AG20443 (cell line): Measurements from ENCODE around the gene NDST3.

Source experiments
- DNase-seq: peaks from one replicate; pipeline ENCODE4 v3.0.0; 2012; ENCODE audit warnings: low spot score, mixed read lengths

Gene NDST3

GRCh38 chr4:118034053-118034785 is at the start of gene NDST3:
Gene NDST3 (plus strand): TSS chr4:118034486. CDS start chr4:118053911, 19,425 bp downstream.
- DNase-seq, result peak; percentile 38

GRCh38 chr4:117986321-117986720 is 48.0 kb upstream of the NDST3 start:
- no peak for DNase-seq

GRCh38 chr4:117987464-117987863 is 46.8 kb upstream of the NDST3 start:
- DNase-seq, result no peak

- DNase-seq, result no peak
Observed at GRCh38 chr4:117996891-117997290, 37.4 kb upstream of the NDST3 start.

- no peak for DNase-seq
Observed at GRCh38 chr4:118004088-118004487, 30.2 kb upstream of the NDST3 start.

GRCh38 chr4:118005883-118006282 is 28.4 kb upstream of the NDST3 start:
- no peak for DNase-seq

- DNase-seq, result no peak
Observed at GRCh38 chr4:118012142-118012541, 22.1 kb upstream of the NDST3 start.

- DNase-seq, result no peak
Observed at GRCh38 chr4:118014831-118015230, 19.5 kb upstream of the NDST3 start.

GRCh38 chr4:118018381-118019145 is 15.7 kb upstream of the NDST3 start:
- DNase-seq, result no peak

- DNase-seq, result no peak
Observed at GRCh38 chr4:118026806-118027205, 7.5 kb upstream of the NDST3 start.

GRCh38 chr4:118029224-118029623 is 5.1 kb upstream of the NDST3 start:
- no peak for DNase-seq

- no peak for DNase-seq
Observed at GRCh38 chr4:118032691-118033090, 1.6 kb upstream of the NDST3 start.

- peak; percentile 77 for DNase-seq
Observed at GRCh38 chr4:118033148-118034052, 886 bp upstream of the NDST3 start.

- DNase-seq, result no peak
Observed at GRCh38 chr4:118035309-118035708, 1.0 kb downstream of the NDST3 start.

GRCh38 chr4:118036336-118036735 is 2.0 kb downstream of the NDST3 start:
- DNase-seq, result no peak

- DNase-seq, result no peak
Observed at GRCh38 chr4:118037955-118038354, 3.7 kb downstream of the NDST3 start.

GRCh38 chr4:118046323-118046722 is 12.0 kb downstream of the NDST3 start:
- no peak for DNase-seq

- DNase-seq, result no peak
Observed at GRCh38 chr4:118047043-118047442, 12.8 kb downstream of the NDST3 start.

GRCh38 chr4:118058955-118059354 is 24.7 kb downstream of the NDST3 start:
- DNase-seq, result no peak

GRCh38 chr4:118059397-118059796 is 25.1 kb downstream of the NDST3 start:
- no peak for DNase-seq

GRCh38 chr4:118076958-118077766 is 42.9 kb downstream of the NDST3 start:
- peak; percentile 49 for DNase-seq

- no peak for DNase-seq
Observed at GRCh38 chr4:118077767-118078105, 43.5 kb downstream of the NDST3 start.
